Natural killer cell (primary cell): ENCODE results near the gene CCM2L. TPM values are rescaled to one million over a fixed set of nuclear protein-coding genes. Genes with fewer than 3 reads are reported as not detected.
A peak's percentile ranks its signal among the peaks of the same experiment; 100 is the strongest.
"Not testable (repeated sequence)": the region's sequence is repeated elsewhere in the genome, so short reads cannot be mapped to it uniquely, and the experiment has no call there.

Experiments
- ATAC-seq, 3 donors: fragments of 150-1000 bp in 2 of 3; fragments of 200-7000 bp in 1 of 3; cut with Tn5 transposase; 1 replicate in 1 of 3; 2 replicates in 2 of 3; pipeline ENCODE4 v1.10.0; 2021; ENCODE audit warnings: mild to moderate bottlenecking in 2 of 3, moderate library complexity in 2 of 3
- DNase-seq, 2 donors: peaks; one replicate each; pipeline versions ENCODE4 v3.0.0 to v3.0.0-alpha.2; 2013 to 2021; ENCODE audit warnings: mixed read lengths in 1 of 2
- H3K27ac ChIP-seq: one replicate; pipeline ENCODE4 v1.5.1; 2013; ENCODE audit warnings: mild to moderate bottlenecking, low read length
- H3K27me3 ChIP-seq: one replicate; pipeline ENCODE4 v1.6.1; 2013; ENCODE audit warnings: low read length; ENCODE audit not compliant: control insufficient read depth, insufficient read depth
- H3K36me3 ChIP-seq: one replicate; pipeline ENCODE4 v1.6.1; 2013; ENCODE audit warnings: low read length; ENCODE audit not compliant: control insufficient read depth, insufficient read depth
- H3K4me1 ChIP-seq: one replicate; pipeline ENCODE4 v1.6.1; 2013; ENCODE audit warnings: low read length; ENCODE audit not compliant: control insufficient read depth, insufficient read depth
- H3K4me3 ChIP-seq: one replicate; pipeline ENCODE4 v1.5.1; 2013; ENCODE audit warnings: low read length
- H3K9me3 ChIP-seq: one replicate; pipeline ENCODE4 v1.6.1; 2013; ENCODE audit warnings: low read length; ENCODE audit not compliant: control insufficient read depth, insufficient read depth
- H3K27ac Mint-ChIP-seq, 2 donors: one replicate each; pipeline ENCODE4 v1.8.0; 2022; ENCODE audit warnings: mild to moderate bottlenecking in 2 of 2, mixed read lengths in 2 of 2, moderate library complexity in 1 of 2
- H3K27me3 Mint-ChIP-seq, 2 donors: one replicate each; pipeline ENCODE4 v1.8.0; 2022; ENCODE audit warnings: low read depth in 2 of 2, mixed read lengths in 2 of 2
- H3K36me3 Mint-ChIP-seq: one replicate; pipeline ENCODE4 v1.8.0; 2022; ENCODE audit warnings: mixed read lengths
- H3K4me1 Mint-ChIP-seq, 2 donors: one replicate each; pipeline ENCODE4 v1.8.0; 2022; ENCODE audit warnings: mixed read lengths in 2 of 2
- H3K4me3 Mint-ChIP-seq: one replicate; pipeline ENCODE4 v1.8.0; 2022; ENCODE audit warnings: mild to moderate bottlenecking, moderate library complexity, mixed read lengths
- H3K9me3 Mint-ChIP-seq, 2 donors: one replicate each; pipeline ENCODE4 v1.8.0; 2022; ENCODE audit warnings: mixed read lengths in 2 of 2
- WGBS: methylation state at CpG from one replicate; pipeline ENCODE4 v1.1.7; 2013; ENCODE audit warnings: missing lambda C conversion rate; ENCODE audit not compliant: insufficient coverage; 5-methylcytosine and 5-hydroxymethylcytosine counted together
- intact Hi-C: fragments of 100-400 bp; cut with micrococcal nuclease; formaldehyde crosslinking; loops from one replicate; pipeline ENCODE4 v1.14.2; 2022
- total RNA-seq, 4 donors: library from RNA; stranded (reverse); fragments of 120-200 nt in 1 of 4; gene quantifications; one replicate each; pipeline versions ENCODE4 v1.2.3 to v1.2.4, GENCODE V29; 2013 to 2022
- TF ChIP-seq, protein P1 (sequence below): fragments of 200-600 bp; IDR thresholded peaks from one replicate; pipeline ENCODE4 v1.8.0; 2022; ENCODE audit warnings: antibody characterized with exemption

The CCM2L gene
- total RNA-seq, 3 donors from 2014 or later (not counting 1 experiment from before 2014, with no cell fraction given): not detected

DNA sequence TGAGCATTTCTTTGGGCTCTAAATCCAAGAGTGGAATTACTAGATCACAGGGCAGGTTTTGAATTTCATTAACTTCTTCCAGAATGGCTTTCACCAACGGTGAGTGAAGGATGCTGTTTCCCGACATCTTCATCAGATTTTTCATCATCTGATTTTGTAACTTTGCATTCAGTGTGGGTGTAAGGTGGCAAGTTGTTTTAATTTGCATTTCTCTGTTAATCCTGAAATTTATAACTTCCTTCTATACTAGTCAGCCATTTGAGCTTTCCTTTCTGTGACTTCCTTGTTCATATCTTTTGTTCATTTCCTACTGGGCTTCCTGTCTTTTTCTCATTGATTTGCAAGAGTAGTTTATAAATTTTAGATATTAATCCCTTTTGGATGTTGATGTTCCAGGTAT is 23.1 kb downstream of the CCM2L start:
- H3K36me3 ChIP-seq: no peaks in the 10 kb centered on the region
- ATAC-seq: no peak
- no CpG with 5 or more reads among the region's 2 CpGs for WGBS
- H3K9me3 ChIP-seq: peaks cover 4% of the 10 kb centered on the region
- no peak for DNase-seq
- Mint-ChIP-seq H3K36me3 (no peaks in the 10 kb centered on the region), H3K9me3 (no peaks in the 10 kb centered on the region), H3K27ac (no peak overlapping the region), H3K27me3 (peaks cover 29 to 50% of the 10 kb centered on the region in 2 donors), H3K4me3 (no peak overlapping the region), H3K4me1 (no peaks in the 10 kb centered on the region)
- H3K27ac ChIP-seq: no peak overlapping the region
- H3K4me3 ChIP-seq: no peak overlapping the region
- H3K4me1 ChIP-seq: peaks cover 14% of the 10 kb centered on the region
- intact Hi-C loops: loop anchor here (5.0 kb wide), 1 partner anchor 619 kb away; no protein-coding TSS in a partner anchor
- H3K27me3 ChIP-seq: peaks cover 11% of the 10 kb centered on the region
- TF ChIP-seq, protein P1, sequence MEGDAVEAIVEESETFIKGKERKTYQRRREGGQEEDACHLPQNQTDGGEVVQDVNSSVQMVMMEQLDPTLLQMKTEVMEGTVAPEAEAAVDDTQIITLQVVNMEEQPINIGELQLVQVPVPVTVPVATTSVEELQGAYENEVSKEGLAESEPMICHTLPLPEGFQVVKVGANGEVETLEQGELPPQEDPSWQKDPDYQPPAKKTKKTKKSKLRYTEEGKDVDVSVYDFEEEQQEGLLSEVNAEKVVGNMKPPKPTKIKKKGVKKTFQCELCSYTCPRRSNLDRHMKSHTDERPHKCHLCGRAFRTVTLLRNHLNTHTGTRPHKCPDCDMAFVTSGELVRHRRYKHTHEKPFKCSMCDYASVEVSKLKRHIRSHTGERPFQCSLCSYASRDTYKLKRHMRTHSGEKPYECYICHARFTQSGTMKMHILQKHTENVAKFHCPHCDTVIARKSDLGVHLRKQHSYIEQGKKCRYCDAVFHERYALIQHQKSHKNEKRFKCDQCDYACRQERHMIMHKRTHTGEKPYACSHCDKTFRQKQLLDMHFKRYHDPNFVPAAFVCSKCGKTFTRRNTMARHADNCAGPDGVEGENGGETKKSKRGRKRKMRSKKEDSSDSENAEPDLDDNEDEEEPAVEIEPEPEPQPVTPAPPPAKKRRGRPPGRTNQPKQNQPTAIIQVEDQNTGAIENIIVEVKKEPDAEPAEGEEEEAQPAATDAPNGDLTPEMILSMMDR: no peak

DNA sequence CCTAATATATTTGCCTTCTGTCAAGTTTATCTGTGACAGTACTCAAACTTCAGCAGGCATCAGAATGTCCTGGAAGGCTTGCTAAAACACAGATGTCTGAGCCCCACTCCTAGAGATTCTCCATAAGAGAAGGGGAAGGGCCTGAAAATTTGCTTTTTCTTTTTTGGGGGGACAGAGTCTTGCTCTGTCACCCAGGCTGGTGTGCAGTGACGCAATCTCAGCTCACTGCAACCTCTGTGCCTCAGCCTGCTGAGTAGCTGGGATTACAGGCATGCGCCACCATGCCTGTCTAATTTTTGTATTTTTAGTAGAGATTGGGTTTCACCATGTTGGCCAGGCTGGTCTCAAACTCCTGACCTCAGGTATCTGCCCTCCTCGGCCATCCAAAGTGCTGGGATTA is 23.5 kb downstream of the CCM2L start:
- not testable (repeated sequence) for ATAC-seq, H3K27ac Mint-ChIP-seq, H3K4me3 ChIP-seq, H3K4me1 Mint-ChIP-seq, H3K4me3 Mint-ChIP-seq, DNase-seq, H3K9me3 ChIP-seq, H3K27ac ChIP-seq, H3K36me3 Mint-ChIP-seq, H3K36me3 ChIP-seq, H3K9me3 Mint-ChIP-seq
- WGBS: 92% methylated on average over 3 of the region's 3 CpGs
- Histone ChIP-seq H3K27me3 (peaks cover 11% of the 10 kb centered on the region), H3K4me1 (peaks cover 14% of the 10 kb centered on the region)
- intact Hi-C loops: loop anchor here (5.0 kb wide), 1 partner anchor 619 kb away; no protein-coding TSS in a partner anchor
- H3K27me3 Mint-ChIP-seq: peaks cover 29 to 50% of the 10 kb centered on the region in 2 donors

DNA sequence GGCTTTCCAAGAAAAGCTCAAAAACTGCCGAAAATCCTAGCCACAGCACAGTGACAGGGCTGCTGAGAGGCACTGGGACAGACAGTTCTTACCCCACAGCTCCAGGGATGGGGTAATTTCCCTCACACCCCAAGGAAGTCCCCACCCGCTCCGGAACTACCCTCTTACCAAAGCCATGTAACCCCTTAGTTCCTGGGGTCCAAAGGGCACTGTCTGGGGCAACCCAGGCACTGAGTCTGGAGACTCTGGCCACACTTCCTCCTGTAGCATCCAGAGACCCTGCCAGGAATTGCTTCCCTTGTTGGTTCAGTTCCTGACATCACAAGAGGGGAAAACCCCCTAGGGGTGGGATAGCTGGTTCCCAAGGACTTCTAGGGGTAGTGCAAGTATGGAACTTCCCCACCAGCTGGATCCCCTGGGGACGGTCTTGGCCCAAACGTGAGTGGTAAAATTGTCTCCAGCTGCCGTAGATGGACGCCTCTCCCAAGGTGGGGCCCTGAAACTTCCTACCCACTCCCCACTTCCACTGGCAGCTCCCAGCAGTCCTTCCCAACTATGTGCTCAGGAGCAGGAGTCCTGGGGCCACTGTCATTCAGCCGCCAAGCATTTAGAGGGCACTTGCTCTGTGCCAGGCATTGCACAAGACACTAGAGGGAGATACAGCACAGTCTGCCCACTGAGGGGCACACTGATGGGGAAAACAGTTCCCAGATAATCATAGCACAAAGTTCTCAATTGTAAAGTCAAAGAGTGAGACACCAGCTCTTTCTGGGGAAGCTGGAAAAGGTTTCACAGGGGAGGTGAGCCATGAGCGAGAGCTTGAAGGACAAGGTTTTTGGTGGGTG is 24.6 kb downstream of the CCM2L start:
- peak in 1 of 3 donors; percentile 61 for ATAC-seq
- no peaks in the 10 kb centered on the region for H3K9me3 Mint-ChIP-seq
- WGBS: 64% methylated on average over 9 of the region's 9 CpGs

DNA sequence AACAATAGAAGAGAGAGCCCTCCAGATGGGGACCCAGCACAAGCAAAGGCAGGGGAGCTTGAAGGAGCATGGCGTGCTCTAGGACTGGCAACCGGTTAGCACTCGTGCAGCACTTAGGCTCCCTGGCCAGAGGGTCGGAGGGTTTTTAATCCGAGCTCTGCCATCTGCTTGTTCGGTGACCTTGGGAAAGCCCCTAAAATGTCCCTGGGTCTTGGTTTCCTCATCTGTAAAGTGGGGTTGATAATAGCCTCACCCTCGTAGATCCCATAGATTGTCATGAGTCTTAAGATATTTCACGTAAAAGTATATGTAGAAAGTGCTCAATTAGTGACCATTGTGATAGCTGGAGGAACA is 25.2 kb downstream of the CCM2L start:
- 81% methylated on average over 8 of the region's 8 CpGs for WGBS
- peaks cover 4% of the 10 kb centered on the region for H3K9me3 ChIP-seq
- Mint-ChIP-seq H3K4me1 (no peaks in the 10 kb centered on the region), H3K27me3 (peaks cover 32 to 42% of the 10 kb centered on the region in 2 donors), H3K27ac (no peak overlapping the region), H3K4me3 (no peak overlapping the region), H3K9me3 (no peaks in the 10 kb centered on the region), H3K36me3 (no peaks in the 10 kb centered on the region)
- ATAC-seq (no peak), DNase-seq (no peak)
- H3K4me3 ChIP-seq: no peak overlapping the region
- TF ChIP-seq, protein P1: no peak
- H3K27me3 ChIP-seq: peaks cover 11% of the 10 kb centered on the region
- peaks cover 17% of the 10 kb centered on the region for H3K4me1 ChIP-seq
- no peak overlapping the region for H3K27ac ChIP-seq
- intact Hi-C loops: no loop called here
- no peaks in the 10 kb centered on the region for H3K36me3 ChIP-seq

More for the DNA sequence above, 24.6 kb downstream of the CCM2L start:
- peaks cover 30 to 47% of the 10 kb centered on the region in 2 donors for H3K27me3 Mint-ChIP-seq
- peak overlapping the region; percentile 15 for H3K27ac ChIP-seq
- H3K27me3 ChIP-seq: peaks cover 11% of the 10 kb centered on the region
- H3K9me3 ChIP-seq: peaks cover 4% of the 10 kb centered on the region
- intact Hi-C loops: loop anchor here (5.0 kb wide), 1 partner anchor 617 kb away; no protein-coding TSS in a partner anchor
- no peaks in the 10 kb centered on the region for H3K36me3 ChIP-seq
- DNase-seq: peak in 1 of 2 donors; percentile 10
- no peaks in the 10 kb centered on the region for H3K36me3 Mint-ChIP-seq
- no peak overlapping the region for H3K4me3 Mint-ChIP-seq
- no peaks in the 10 kb centered on the region for H3K4me1 Mint-ChIP-seq
- H3K27ac Mint-ChIP-seq: no peak overlapping the region
- H3K4me3 ChIP-seq: no peak overlapping the region
- TF ChIP-seq, protein P1: no peak
- peaks cover 14% of the 10 kb centered on the region for H3K4me1 ChIP-seq
